Right lobe of liver (tissue), 6 donors: ENCODE data around the gene PPP1R14B. TPM values are rescaled to one million over a fixed set of nuclear protein-coding genes. Genes with fewer than 3 reads are reported as not detected.

Experiments
- ATAC-seq, 4 donors: fragments of 200-7000 bp; cut with Tn5 transposase; one replicate each; pipeline ENCODE4 v1.9.1; 2020; ENCODE audit warnings: mild to moderate bottlenecking in 4 of 4, moderate library complexity in 4 of 4
- DNase-seq, 3 donors: peaks; one replicate each; pipeline ENCODE4 v3.0.0-alpha.2; 2020
- H3K27ac ChIP-seq, 3 donors: fragments of 200-600 bp; one replicate each; pipeline ENCODE4 v1.8.0; 2022
- H3K27me3 ChIP-seq, 2 donors: fragments of 200-600 bp; one replicate each; pipeline ENCODE4 v1.8.0; 2022
- H3K36me3 ChIP-seq, 4 donors: fragments of 200-600 bp; sonication (generic) in 1 of 4; one replicate each; pipeline versions ENCODE4 v1.5.1 to v1.8.0; 2017 to 2022; ENCODE audit warnings: control low read depth in 1 of 4
- H3K4me1 ChIP-seq, 4 donors: fragments of 200-600 bp; sonication (generic) in 1 of 4; one replicate each; pipeline versions ENCODE4 v1.5.1 to v1.8.0; 2017 to 2022; ENCODE audit warnings: control low read depth in 1 of 4
- H3K4me3 ChIP-seq, 3 donors: fragments of 200-600 bp; one replicate each; pipeline ENCODE4 v1.8.0; 2022
- H3K9me3 ChIP-seq, 4 donors: fragments of 200-600 bp; sonication (generic) in 1 of 4; one replicate each; pipeline versions ENCODE4 v1.5.1 to v1.8.0; 2017 to 2022; ENCODE audit warnings: control low read depth in 1 of 4
- POLR2A ChIP-seq: fragments of 450-650 bp; IDR thresholded peaks from one replicate; pipeline ENCODE4 v1.6.1; 2017; ENCODE audit warnings: antibody characterized with exemption, mild to moderate bottlenecking
- WGBS: methylation state at CpG from one replicate; pipeline ENCODE4 v1.1.6; 2018; ENCODE audit warnings: low coverage, low lambda C conversion rate; ENCODE audit not compliant: insufficient coverage; ENCODE audit errors: missing lambda C conversion rate; 5-methylcytosine and 5-hydroxymethylcytosine counted together
- intact Hi-C, 2 donors: fragments of 100-400 bp; cut with DNase I; formaldehyde crosslinking; loops; one replicate each; pipeline versions ENCODE4 v1.11.2 to v1.14.1; 2022
- total RNA-seq, 6 experiments: library from RNA; depleted of rRNA in 2 of 6; stranded (reverse); fragments of >200 nt in 2 of 6; fragmentation: NEBNext Ultra II Directional in 3 of 6; extraction: Animal tissue kit (Norgen Biotek cat#: 25700) in 3 of 6; gene quantifications; one replicate each; pipeline versions ENCODE4 v1.1.0 to v1.2.4, GENCODE V29; 2016 to 2023
- TF ChIP-seq, protein P1 (sequence below), 4 donors: fragments of 200-600 bp in 3 of 4; fragments of 450-650 bp in 1 of 4; IDR thresholded peaks; one replicate each; pipeline versions ENCODE4 v1.5.1 to v1.8.0; 2016 to 2022; ENCODE audit warnings: antibody characterized with exemption in 4 of 4, mild to moderate bottlenecking in 2 of 4
- donor health status: DM: no; HTN: yes; CAD: no.
- donor health status: DM: no; HTN: no; CAD: no.
- donor health status: DM: no; HTN: no; CAD: no.
- donor health status: DM: no; HTN: yes; CAD: no.
- donor health status: DM: no; HTN: yes; CAD: no.

The PPP1R14B gene
- total RNA-seq, 6 experiments from 2014 or later = 34.1 to 90.3 (median 49.7) TPM

- ATAC-seq (no peak), DNase-seq (no peak)
- Histone ChIP-seq H3K4me1 (peaks cover 0 to 6% (median 0%) of the 10 kb centered on the region in 4 donors), H3K4me3 (no peak overlapping the region), H3K27ac (peak overlapping the region; percentile 68 to 88 (median 85)), H3K9me3 (no peaks in the 10 kb centered on the region), H3K27me3 (no peaks in the 10 kb centered on the region), H3K36me3 (peaks cover 0 to 30% (median 2%) of the 10 kb centered on the region in 4 donors)
- intact Hi-C loops = no loop called here
- 83% methylated on average over 11 of the region's 18 CpGs for WGBS
- TF ChIP-seq, protein P1, sequence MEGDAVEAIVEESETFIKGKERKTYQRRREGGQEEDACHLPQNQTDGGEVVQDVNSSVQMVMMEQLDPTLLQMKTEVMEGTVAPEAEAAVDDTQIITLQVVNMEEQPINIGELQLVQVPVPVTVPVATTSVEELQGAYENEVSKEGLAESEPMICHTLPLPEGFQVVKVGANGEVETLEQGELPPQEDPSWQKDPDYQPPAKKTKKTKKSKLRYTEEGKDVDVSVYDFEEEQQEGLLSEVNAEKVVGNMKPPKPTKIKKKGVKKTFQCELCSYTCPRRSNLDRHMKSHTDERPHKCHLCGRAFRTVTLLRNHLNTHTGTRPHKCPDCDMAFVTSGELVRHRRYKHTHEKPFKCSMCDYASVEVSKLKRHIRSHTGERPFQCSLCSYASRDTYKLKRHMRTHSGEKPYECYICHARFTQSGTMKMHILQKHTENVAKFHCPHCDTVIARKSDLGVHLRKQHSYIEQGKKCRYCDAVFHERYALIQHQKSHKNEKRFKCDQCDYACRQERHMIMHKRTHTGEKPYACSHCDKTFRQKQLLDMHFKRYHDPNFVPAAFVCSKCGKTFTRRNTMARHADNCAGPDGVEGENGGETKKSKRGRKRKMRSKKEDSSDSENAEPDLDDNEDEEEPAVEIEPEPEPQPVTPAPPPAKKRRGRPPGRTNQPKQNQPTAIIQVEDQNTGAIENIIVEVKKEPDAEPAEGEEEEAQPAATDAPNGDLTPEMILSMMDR (IDR thresholded peaks at IDR 0.05) = no peak
- no peak for TF ChIP-seq POLR2A
Observed at GRCh38 chr11:64208796-64209562, 37.8 kb downstream of the PPP1R14B start.

DNA sequence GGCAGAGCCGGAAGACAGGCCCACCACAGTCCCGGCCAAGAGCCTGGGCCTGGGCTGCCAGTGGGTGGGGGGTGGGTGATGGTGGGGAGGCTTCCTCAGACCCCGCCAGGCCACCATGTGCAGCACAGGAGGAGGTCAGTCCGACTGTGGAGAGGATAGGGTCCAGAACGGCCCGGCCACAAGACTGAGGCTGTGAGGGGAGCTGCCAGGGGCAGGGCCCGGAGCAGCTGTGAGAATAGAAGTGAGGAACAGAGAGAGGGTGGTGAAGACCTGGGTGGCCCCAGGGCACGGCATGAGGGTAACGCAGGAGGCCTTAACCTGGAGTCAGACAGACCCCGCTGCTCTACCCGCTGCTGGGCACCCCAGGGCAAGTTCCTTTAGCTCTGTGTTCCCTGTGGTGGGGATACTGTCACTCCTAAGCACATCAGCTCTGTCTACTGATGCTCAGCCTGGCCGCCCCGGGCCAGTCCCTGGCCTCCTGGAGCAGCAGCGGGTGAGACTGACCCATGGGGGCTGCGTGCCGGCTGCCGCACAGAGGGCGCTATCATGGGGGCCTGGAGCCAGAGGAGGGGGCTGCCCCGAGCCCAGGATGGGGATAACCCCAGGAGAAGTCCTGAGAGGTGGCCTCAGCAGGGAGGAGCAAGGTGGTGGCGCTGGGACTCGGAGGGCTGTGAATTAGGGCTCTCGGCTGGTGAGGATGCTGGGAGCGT is 38.5 kb downstream of the PPP1R14B start:
- peaks cover 0 to 6% (median 0%) of the 10 kb centered on the region in 4 donors for H3K4me1 ChIP-seq
- TF ChIP-seq POLR2A = no peak
- TF ChIP-seq, protein P1 (IDR thresholded peaks at IDR 0.05) = no peak
- DNase-seq (peak in 2 of 3 donors; percentile 31 to 52), ATAC-seq (peak in 1 of 4 donors; percentile 3)
- peak overlapping the region; percentile 68 to 88 (median 85) for H3K27ac ChIP-seq
- peak overlapping the region; percentile 25 to 48 (median 37) for H3K4me3 ChIP-seq
- H3K36me3 ChIP-seq = peaks cover 6 to 38% (median 9%) of the 10 kb centered on the region in 4 donors
- 66% methylated on average over 8 of the region's 23 CpGs for WGBS
- H3K9me3 ChIP-seq = no peaks in the 10 kb centered on the region
- no peaks in the 10 kb centered on the region for H3K27me3 ChIP-seq
- intact Hi-C loops = no loop called here

- intact Hi-C loops = no loop called here
Observed at GRCh38 chr11:64207256-64208085, 39.3 kb downstream of the PPP1R14B start.

More at GRCh38 chr11:64207256-64208085, 39.3 kb downstream of the PPP1R14B start:
- WGBS = 30% methylated on average over 21 of the region's 30 CpGs
- DNase-seq (peak; percentile 71 to 79 (median 76)), ATAC-seq (peak; percentile 46 to 66 (median 56))
- Histone ChIP-seq H3K4me3 (peak overlapping the region; percentile 25 to 48 (median 37)), H3K9me3 (no peaks in the 10 kb centered on the region), H3K27me3 (no peaks in the 10 kb centered on the region), H3K36me3 (peaks cover 12 to 45% (median 15%) of the 10 kb centered on the region in 4 donors), H3K27ac (peak overlapping the region; percentile 68 to 88 (median 85)), H3K4me1 (peaks cover 0 to 6% (median 0%) of the 10 kb centered on the region in 4 donors)
- peak; percentile 42 for TF ChIP-seq POLR2A
- TF ChIP-seq, protein P1 (IDR thresholded peaks at IDR 0.05) = no peak
